ENCODE measurements around the gene SRRM2.

Gene SRRM2

DNA sequence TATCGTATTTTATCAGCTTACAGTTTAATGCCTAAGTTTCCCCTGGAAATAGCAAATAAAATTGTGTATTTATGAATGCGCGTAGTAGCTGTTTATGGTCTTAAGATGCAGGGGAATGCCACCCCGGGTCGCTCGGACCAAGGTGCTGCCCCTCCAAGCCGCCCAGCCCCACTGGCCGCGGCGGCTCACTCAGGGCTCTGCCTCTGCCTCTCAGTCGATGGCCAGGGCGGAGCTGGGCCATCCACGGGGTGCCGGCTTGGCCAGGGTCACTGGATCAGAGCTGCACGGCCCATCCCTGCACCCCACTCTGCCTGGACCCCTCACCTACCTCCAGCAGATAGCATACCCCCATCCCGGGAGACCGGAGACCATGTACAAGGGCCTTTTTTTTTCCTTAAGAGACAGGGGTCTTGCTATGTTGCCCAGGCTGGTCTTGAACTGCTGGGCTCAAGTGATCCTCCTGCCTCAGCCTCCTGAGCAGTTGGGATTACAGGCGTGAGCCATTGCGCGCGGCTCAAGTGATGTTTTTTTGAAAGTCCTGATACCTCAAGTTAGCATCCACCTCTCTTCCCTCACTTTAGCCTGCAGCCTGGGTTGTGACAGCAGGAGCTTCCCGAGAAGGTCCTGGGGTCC, 43.4 kb upstream of the SRRM2 start:
- no peak overlapping the region for H3K9ac ChIP-seq (ENCODE audit: low read depth in 1 of 2, low read length in 2 of 2)
- H3K4me1 ChIP-seq (ENCODE audit: control insufficient read depth in 1 of 2, insufficient read depth in 2 of 2, low read length in 2 of 2) = no peaks in the 10 kb centered on the region
- H3K27ac ChIP-seq (ENCODE audit: low read depth, low read length) = no peak overlapping the region
- H3K36me3 ChIP-seq (ENCODE audit: control insufficient read depth in 1 of 2, insufficient read depth in 2 of 2, low read length in 2 of 2) = peaks cover 12 to 44% of the 10 kb centered on the region in 2 donors
- H3K27me3 ChIP-seq (ENCODE audit: control insufficient read depth in 1 of 2, insufficient read depth in 2 of 2, low read length in 2 of 2) = no peaks in the 10 kb centered on the region
- H3K4me3 ChIP-seq (ENCODE audit: low read depth in 1 of 2, low read length in 2 of 2) = no peak overlapping the region
- H3K9me3 ChIP-seq (ENCODE audit: control insufficient read depth in 1 of 2, low read length in 2 of 2) = no peaks in the 10 kb centered on the region

DNA sequence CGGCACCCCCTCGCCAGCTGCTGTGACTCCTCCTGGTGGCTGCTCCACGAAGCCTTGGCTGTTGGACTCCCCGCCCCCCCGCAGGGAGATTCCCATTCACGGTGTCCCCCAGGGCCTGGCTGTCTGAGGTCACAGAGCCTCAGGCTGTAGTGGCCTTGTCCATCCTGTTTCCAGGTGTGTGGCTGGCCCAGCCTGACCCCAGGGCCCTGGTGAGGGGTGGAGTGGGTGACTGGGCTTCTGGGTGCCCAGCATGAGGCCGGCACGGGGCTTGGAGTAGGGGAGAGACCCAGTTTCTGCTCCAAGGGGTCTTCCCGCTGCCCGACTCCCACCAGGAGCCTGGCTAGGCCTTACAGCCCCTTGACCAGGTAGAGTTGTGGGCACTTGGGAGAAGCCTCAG, 42.9 kb upstream of the SRRM2 start:
- Histone ChIP-seq H3K27me3 (ENCODE audit: control insufficient read depth in 1 of 2, insufficient read depth in 2 of 2, low read length in 2 of 2) (no peaks in the 10 kb centered on the region), H3K9me3 (ENCODE audit: control insufficient read depth in 1 of 2, low read length in 2 of 2) (no peaks in the 10 kb centered on the region), H3K4me1 (ENCODE audit: control insufficient read depth in 1 of 2, insufficient read depth in 2 of 2, low read length in 2 of 2) (no peaks in the 10 kb centered on the region), H3K36me3 (ENCODE audit: control insufficient read depth in 1 of 2, insufficient read depth in 2 of 2, low read length in 2 of 2) (peaks cover 12 to 44% of the 10 kb centered on the region in 2 donors), H3K4me3 (ENCODE audit: low read depth in 1 of 2, low read length in 2 of 2) (no peak overlapping the region), H3K9ac (ENCODE audit: low read depth in 1 of 2, low read length in 2 of 2) (no peak overlapping the region), H3K27ac (ENCODE audit: low read depth, low read length) (no peak overlapping the region)

- Histone ChIP-seq H3K9ac (ENCODE audit: low read depth in 1 of 2, low read length in 2 of 2) (no peak overlapping the region), H3K4me1 (ENCODE audit: control insufficient read depth in 1 of 2, insufficient read depth in 2 of 2, low read length in 2 of 2) (no peaks in the 10 kb centered on the region), H3K27ac (ENCODE audit: low read depth, low read length) (no peak overlapping the region), H3K27me3 (ENCODE audit: control insufficient read depth in 1 of 2, insufficient read depth in 2 of 2, low read length in 2 of 2) (no peaks in the 10 kb centered on the region), H3K36me3 (ENCODE audit: control insufficient read depth in 1 of 2, insufficient read depth in 2 of 2, low read length in 2 of 2) (peaks cover 12 to 38% of the 10 kb centered on the region in 2 donors), H3K4me3 (ENCODE audit: low read depth in 1 of 2, low read length in 2 of 2) (no peak overlapping the region), H3K9me3 (ENCODE audit: control insufficient read depth in 1 of 2, low read length in 2 of 2) (no peaks in the 10 kb centered on the region)
Measured at GRCh38 chr16:2710021-2710710, 42.3 kb upstream of the SRRM2 start.

DNA sequence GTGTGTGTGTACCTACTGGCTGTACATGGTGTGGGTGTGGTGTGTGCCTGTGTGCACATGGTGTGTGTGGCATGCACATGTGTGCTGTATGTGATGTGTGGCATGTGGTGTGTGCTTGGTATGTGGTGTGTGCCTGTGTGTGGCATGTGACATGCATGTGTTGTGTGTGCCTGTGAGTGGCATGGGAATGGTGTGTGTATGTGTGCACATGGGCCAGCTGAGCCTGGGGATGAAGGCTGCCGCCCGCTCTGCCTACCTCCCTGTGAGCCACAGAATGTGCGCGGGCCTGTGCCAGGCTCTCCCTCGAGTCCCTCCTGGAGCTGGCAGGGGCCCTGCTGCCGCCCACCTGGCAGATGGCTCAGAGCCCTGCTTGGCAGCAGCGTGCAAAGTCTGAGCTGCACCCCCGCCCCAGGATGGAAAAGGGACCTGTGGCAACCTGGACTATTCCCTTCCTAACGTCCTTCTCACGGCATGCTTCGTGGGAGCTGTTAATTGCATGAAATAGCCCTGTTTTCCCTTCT, 41.7 kb upstream of the SRRM2 start:
- H3K27ac ChIP-seq (ENCODE audit: low read depth, low read length) = no peak overlapping the region
- no peaks in the 10 kb centered on the region for H3K4me1 ChIP-seq (ENCODE audit: control insufficient read depth in 1 of 2, insufficient read depth in 2 of 2, low read length in 2 of 2)
- H3K9me3 ChIP-seq (ENCODE audit: control insufficient read depth in 1 of 2, low read length in 2 of 2) = no peaks in the 10 kb centered on the region
- H3K4me3 ChIP-seq (ENCODE audit: low read depth in 1 of 2, low read length in 2 of 2) = no peak overlapping the region
- H3K9ac ChIP-seq (ENCODE audit: low read depth in 1 of 2, low read length in 2 of 2) = no peak overlapping the region
- H3K36me3 ChIP-seq (ENCODE audit: control insufficient read depth in 1 of 2, insufficient read depth in 2 of 2, low read length in 2 of 2) = peaks cover 12 to 32% of the 10 kb centered on the region in 2 donors
- no peaks in the 10 kb centered on the region for H3K27me3 ChIP-seq (ENCODE audit: control insufficient read depth in 1 of 2, insufficient read depth in 2 of 2, low read length in 2 of 2)

GRCh38 chr16:2711370-2712062, 40.9 kb upstream of the SRRM2 start:
- Histone ChIP-seq H3K9ac (ENCODE audit: low read depth in 1 of 2, low read length in 2 of 2) (no peak overlapping the region), H3K4me1 (ENCODE audit: control insufficient read depth in 1 of 2, insufficient read depth in 2 of 2, low read length in 2 of 2) (no peaks in the 10 kb centered on the region), H3K27me3 (ENCODE audit: control insufficient read depth in 1 of 2, insufficient read depth in 2 of 2, low read length in 2 of 2) (no peaks in the 10 kb centered on the region), H3K9me3 (ENCODE audit: control insufficient read depth in 1 of 2, low read length in 2 of 2) (no peaks in the 10 kb centered on the region), H3K27ac (ENCODE audit: low read depth, low read length) (no peak overlapping the region), H3K4me3 (ENCODE audit: low read depth in 1 of 2, low read length in 2 of 2) (no peak overlapping the region), H3K36me3 (ENCODE audit: control insufficient read depth in 1 of 2, insufficient read depth in 2 of 2, low read length in 2 of 2) (peaks cover 12 to 27% of the 10 kb centered on the region in 2 donors)

GRCh38 chr16:2712063-2712441, 40.4 kb upstream of the SRRM2 start:
- H3K27ac ChIP-seq (ENCODE audit: low read depth, low read length) = no peak overlapping the region

DNA sequence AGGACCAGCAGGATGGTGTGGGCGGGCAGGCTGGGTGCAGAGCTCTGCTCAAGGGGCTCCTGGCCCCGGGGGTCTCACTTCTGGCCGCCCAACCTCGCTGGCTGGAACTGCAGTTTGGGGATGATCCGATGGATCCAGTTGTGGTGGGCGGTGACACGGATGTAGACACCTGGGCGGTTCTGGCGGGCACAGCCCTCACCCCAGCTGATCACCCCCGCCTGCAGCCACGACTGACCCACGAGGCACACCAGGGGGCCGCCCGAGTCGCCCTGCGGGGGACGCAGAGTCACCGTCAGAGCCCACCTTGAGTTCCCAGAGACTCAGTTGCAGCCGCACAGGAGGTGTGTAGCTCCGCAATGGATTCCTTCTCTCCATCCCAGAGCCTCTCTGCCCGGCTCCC, 39.9 kb upstream of the SRRM2 start:
- no peak overlapping the region for H3K9ac ChIP-seq (ENCODE audit: low read depth in 1 of 2, low read length in 2 of 2)
- H3K36me3 ChIP-seq (ENCODE audit: control insufficient read depth in 1 of 2, insufficient read depth in 2 of 2, low read length in 2 of 2) = peaks cover 5 to 21% of the 10 kb centered on the region in 2 donors
- no peak overlapping the region for H3K27ac ChIP-seq (ENCODE audit: low read depth, low read length)
- H3K4me3 ChIP-seq (ENCODE audit: low read depth in 1 of 2, low read length in 2 of 2) = no peak overlapping the region
- no peaks in the 10 kb centered on the region for H3K27me3 ChIP-seq (ENCODE audit: control insufficient read depth in 1 of 2, insufficient read depth in 2 of 2, low read length in 2 of 2)
- no peaks in the 10 kb centered on the region for H3K9me3 ChIP-seq (ENCODE audit: control insufficient read depth in 1 of 2, low read length in 2 of 2)
- no peaks in the 10 kb centered on the region for H3K4me1 ChIP-seq (ENCODE audit: control insufficient read depth in 1 of 2, insufficient read depth in 2 of 2, low read length in 2 of 2)

More at GRCh38 chr16:2712063-2712441, 40.4 kb upstream of the SRRM2 start:
- peaks cover 10 to 26% of the 10 kb centered on the region in 2 donors for H3K36me3 ChIP-seq (ENCODE audit: control insufficient read depth in 1 of 2, insufficient read depth in 2 of 2, low read length in 2 of 2)
- H3K27me3 ChIP-seq (ENCODE audit: control insufficient read depth in 1 of 2, insufficient read depth in 2 of 2, low read length in 2 of 2) = no peaks in the 10 kb centered on the region
- H3K9me3 ChIP-seq (ENCODE audit: control insufficient read depth in 1 of 2, low read length in 2 of 2) = no peaks in the 10 kb centered on the region
- H3K4me1 ChIP-seq (ENCODE audit: control insufficient read depth in 1 of 2, insufficient read depth in 2 of 2, low read length in 2 of 2) = no peaks in the 10 kb centered on the region
- H3K9ac ChIP-seq (ENCODE audit: low read depth in 1 of 2, low read length in 2 of 2) = no peak overlapping the region
- H3K4me3 ChIP-seq (ENCODE audit: low read depth in 1 of 2, low read length in 2 of 2) = no peak overlapping the region

- peaks cover 0 to 11% of the 10 kb centered on the region in 2 donors for H3K36me3 ChIP-seq (ENCODE audit: control insufficient read depth in 1 of 2, insufficient read depth in 2 of 2, low read length in 2 of 2)
- no peaks in the 10 kb centered on the region for H3K9me3 ChIP-seq (ENCODE audit: control insufficient read depth in 1 of 2, low read length in 2 of 2)
- H3K27me3 ChIP-seq (ENCODE audit: control insufficient read depth in 1 of 2, insufficient read depth in 2 of 2, low read length in 2 of 2) = no peaks in the 10 kb centered on the region
- H3K4me3 ChIP-seq (ENCODE audit: low read depth in 1 of 2, low read length in 2 of 2) = no peak overlapping the region
- H3K4me1 ChIP-seq (ENCODE audit: control insufficient read depth in 1 of 2, insufficient read depth in 2 of 2, low read length in 2 of 2) = no peaks in the 10 kb centered on the region
- no peak overlapping the region for H3K9ac ChIP-seq (ENCODE audit: low read depth in 1 of 2, low read length in 2 of 2)
- no peak overlapping the region for H3K27ac ChIP-seq (ENCODE audit: low read depth, low read length)
Measured at GRCh38 chr16:2713523-2713922, 38.9 kb upstream of the SRRM2 start.

- Histone ChIP-seq H3K9me3 (ENCODE audit: control insufficient read depth in 1 of 2, low read length in 2 of 2) (no peaks in the 10 kb centered on the region), H3K36me3 (ENCODE audit: control insufficient read depth in 1 of 2, insufficient read depth in 2 of 2, low read length in 2 of 2) (peaks cover 0 to 7% of the 10 kb centered on the region in 2 donors), H3K27ac (ENCODE audit: low read depth, low read length) (no peak overlapping the region), H3K9ac (ENCODE audit: low read depth in 1 of 2, low read length in 2 of 2) (no peak overlapping the region), H3K4me1 (ENCODE audit: control insufficient read depth in 1 of 2, insufficient read depth in 2 of 2, low read length in 2 of 2) (peaks cover 0 to 5% of the 10 kb centered on the region in 2 donors), H3K27me3 (ENCODE audit: control insufficient read depth in 1 of 2, insufficient read depth in 2 of 2, low read length in 2 of 2) (no peaks in the 10 kb centered on the region), H3K4me3 (ENCODE audit: low read depth in 1 of 2, low read length in 2 of 2) (no peak overlapping the region)
Measured at GRCh38 chr16:2713985-2714774, 38.3 kb upstream of the SRRM2 start.

Data from duodenal mucosa (tissue), 2 donors.